Activated naive CD8-positive, alpha-beta T cell treated with anti-CD3 and anti-CD28 coated beads, Interleukin-2, amount 50 U/mL, for 24 hours (primary cell): ENCODE data around the gene C1orf105.
"Not testable (repeated sequence)": the region's sequence is repeated elsewhere in the genome, so short reads cannot be mapped to it uniquely, and the experiment has no call there.

Experiments
- ATAC-seq: fragments of 150-1000 bp; cut with Tn5 transposase; one replicate; pipeline ENCODE4 v1.10.0; 2021
- DNase-seq: peaks from one replicate; pipeline ENCODE4 v3.0.0; 2021
- H3K27ac Mint-ChIP-seq: one replicate; pipeline ENCODE4 v1.8.0; 2021; ENCODE audit warnings: mild to moderate bottlenecking, mixed read lengths
- H3K27me3 Mint-ChIP-seq: one replicate; pipeline ENCODE4 v1.8.0; 2021; ENCODE audit warnings: mixed read lengths
- H3K36me3 Mint-ChIP-seq: one replicate; pipeline ENCODE4 v1.8.0; 2021; ENCODE audit warnings: low read depth, mixed read lengths
- H3K4me1 Mint-ChIP-seq: one replicate; pipeline ENCODE4 v1.8.0; 2021; ENCODE audit warnings: mixed read lengths
- H3K4me3 Mint-ChIP-seq: one replicate; pipeline ENCODE4 v1.8.0; 2021; ENCODE audit warnings: mild to moderate bottlenecking, moderate library complexity, mixed read lengths
- H3K9me3 Mint-ChIP-seq: one replicate; pipeline ENCODE4 v1.8.0; 2021; ENCODE audit warnings: mixed read lengths

C1orf105 gene

GRCh38 chr1:172429331-172430127, 9.0 kb downstream of the C1orf105 start:
- Mint-ChIP-seq H3K4me1 (peaks cover 40% of the 10 kb centered on the region), H3K36me3 (peaks cover 2% of the 10 kb centered on the region), H3K27ac (no peak overlapping the region), H3K4me3 (no peak overlapping the region), H3K9me3 (no peaks in the 10 kb centered on the region), H3K27me3 (no peaks in the 10 kb centered on the region)
- DNase-seq, result peak; percentile 27
- peak; percentile 55 for ATAC-seq

- ATAC-seq, result peak; percentile 38
- DNase-seq, result no peak
- Mint-ChIP-seq H3K36me3 (peaks cover 2% of the 10 kb centered on the region), H3K4me3 (no peak overlapping the region), H3K9me3 (no peaks in the 10 kb centered on the region), H3K4me1 (peaks cover 40% of the 10 kb centered on the region), H3K27ac (no peak overlapping the region), H3K27me3 (no peaks in the 10 kb centered on the region)
Measured at GRCh38 chr1:172430128-172430454, 9.6 kb downstream of the C1orf105 start.

- Mint-ChIP-seq H3K4me3 (no peak overlapping the region), H3K4me1 (peaks cover 40% of the 10 kb centered on the region), H3K36me3 (peaks cover 2% of the 10 kb centered on the region), H3K27ac (no peak overlapping the region), H3K27me3 (no peaks in the 10 kb centered on the region), H3K9me3 (no peaks in the 10 kb centered on the region)
- ATAC-seq, result peak; percentile 39
- DNase-seq, result no peak
Measured at GRCh38 chr1:172431204-172431603, 10.7 kb downstream of the C1orf105 start.

- Mint-ChIP-seq H3K27ac (no peak overlapping the region), H3K27me3 (no peaks in the 10 kb centered on the region), H3K36me3 (peaks cover 2% of the 10 kb centered on the region), H3K4me3 (no peak overlapping the region), H3K9me3 (no peaks in the 10 kb centered on the region), H3K4me1 (peaks cover 40% of the 10 kb centered on the region)
- ATAC-seq (no peak), DNase-seq (no peak)
Measured at GRCh38 chr1:172431721-172432192, 11.3 kb downstream of the C1orf105 start.

GRCh38 chr1:172437183-172437582, 16.7 kb downstream of the C1orf105 start:
- DNase-seq, ATAC-seq, H3K27ac Mint-ChIP-seq, H3K9me3 Mint-ChIP-seq, H3K4me3 Mint-ChIP-seq, H3K27me3 Mint-ChIP-seq: not testable (repeated sequence)
- Mint-ChIP-seq H3K36me3 (peaks cover 28% of the 10 kb centered on the region), H3K4me1 (peaks cover 34% of the 10 kb centered on the region)

- peak overlapping the region; percentile 40 for H3K27ac Mint-ChIP-seq
- H3K4me1 Mint-ChIP-seq, result peaks cover 33% of the 10 kb centered on the region
- no peak for ATAC-seq
- DNase-seq, result no peak
- peak overlapping the region; percentile 92 for H3K4me3 Mint-ChIP-seq
- H3K9me3 Mint-ChIP-seq, result no peaks in the 10 kb centered on the region
- H3K36me3 Mint-ChIP-seq, result peaks cover 28% of the 10 kb centered on the region
- no peaks in the 10 kb centered on the region for H3K27me3 Mint-ChIP-seq
Measured at GRCh38 chr1:172442404-172442803, 21.9 kb downstream of the C1orf105 start.

GRCh38 chr1:172442843-172443565, 22.5 kb downstream of the C1orf105 start:
- DNase-seq, result no peak
- peaks cover 33% of the 10 kb centered on the region for H3K4me1 Mint-ChIP-seq
- no peaks in the 10 kb centered on the region for H3K27me3 Mint-ChIP-seq
- peaks cover 28% of the 10 kb centered on the region for H3K36me3 Mint-ChIP-seq
- peak overlapping the region; percentile 92 for H3K4me3 Mint-ChIP-seq
- no peaks in the 10 kb centered on the region for H3K9me3 Mint-ChIP-seq
- peak overlapping the region; percentile 90 for H3K27ac Mint-ChIP-seq
- no peak for ATAC-seq

- Mint-ChIP-seq H3K4me1 (peaks cover 33% of the 10 kb centered on the region), H3K27ac (peak within 1 kb of the TSS; percentile 90)
- ATAC-seq, result peak; percentile 99
Measured at GRCh38 chr1:172443666-172444453, 23.4 kb downstream of the C1orf105 start, which contains the start of gene PIGC. PIGC (minus strand) TSS chr1:172444069; CDS start chr1:172442622, 1,447 bp downstream.

GRCh38 chr1:172446547-172446946, 26.1 kb downstream of the C1orf105 start:
- ATAC-seq, result no peak
- H3K4me1 Mint-ChIP-seq, result peaks cover 41% of the 10 kb centered on the region
- peaks cover 11% of the 10 kb centered on the region for H3K36me3 Mint-ChIP-seq
- H3K27ac Mint-ChIP-seq, result no peak overlapping the region
- H3K4me3 Mint-ChIP-seq, result no peak overlapping the region
- H3K9me3 Mint-ChIP-seq, result no peaks in the 10 kb centered on the region
- DNase-seq, result no peak
- no peaks in the 10 kb centered on the region for H3K27me3 Mint-ChIP-seq

More at GRCh38 chr1:172443666-172444453, 23.4 kb downstream of the C1orf105 start, which contains the start of gene PIGC:
- no peaks in the 10 kb centered on the region for H3K9me3 Mint-ChIP-seq
- H3K36me3 Mint-ChIP-seq, result peaks cover 24% of the 10 kb centered on the region
- no peaks in the 10 kb centered on the region for H3K27me3 Mint-ChIP-seq
- DNase-seq, result peak; percentile 96
- peak within 1 kb of the TSS; percentile 92 for H3K4me3 Mint-ChIP-seq

- Mint-ChIP-seq H3K36me3 (peaks cover under 1% of the 10 kb centered on the region), H3K4me1 (peaks cover 31% of the 10 kb centered on the region), H3K27me3 (no peaks in the 10 kb centered on the region), H3K27ac (no peak overlapping the region), H3K4me3 (no peak overlapping the region), H3K9me3 (no peaks in the 10 kb centered on the region)
- DNase-seq, result no peak
- ATAC-seq, result no peak
Measured at GRCh38 chr1:172447641-172448040, 27.2 kb downstream of the C1orf105 start.

GRCh38 chr1:172448995-172449584, 28.6 kb downstream of the C1orf105 start:
- H3K4me1 Mint-ChIP-seq, result peaks cover 26% of the 10 kb centered on the region
- DNase-seq (no peak), ATAC-seq (peak; percentile 37)
- H3K9me3 Mint-ChIP-seq, result no peaks in the 10 kb centered on the region
- no peak overlapping the region for H3K4me3 Mint-ChIP-seq
- H3K36me3 Mint-ChIP-seq, result no peaks in the 10 kb centered on the region
- H3K27ac Mint-ChIP-seq, result no peak overlapping the region
- no peaks in the 10 kb centered on the region for H3K27me3 Mint-ChIP-seq

- ATAC-seq (peak; percentile 62), DNase-seq (peak; percentile 22)
- Mint-ChIP-seq H3K27ac (no peak overlapping the region), H3K9me3 (no peaks in the 10 kb centered on the region), H3K27me3 (no peaks in the 10 kb centered on the region), H3K4me1 (peaks cover 21% of the 10 kb centered on the region), H3K4me3 (no peak overlapping the region), H3K36me3 (no peaks in the 10 kb centered on the region)
Measured at GRCh38 chr1:172449585-172450523, 29.4 kb downstream of the C1orf105 start.

GRCh38 chr1:172450524-172450885, 30.0 kb downstream of the C1orf105 start:
- ATAC-seq (no peak), DNase-seq (no peak)
- H3K36me3 Mint-ChIP-seq, result no peaks in the 10 kb centered on the region
- H3K27ac Mint-ChIP-seq, result no peak overlapping the region
- H3K4me1 Mint-ChIP-seq, result peaks cover 21% of the 10 kb centered on the region
- H3K27me3 Mint-ChIP-seq, result no peaks in the 10 kb centered on the region
- no peak overlapping the region for H3K4me3 Mint-ChIP-seq
- H3K9me3 Mint-ChIP-seq, result no peaks in the 10 kb centered on the region
